Measurements from ENCODE around the gene USP4.
A peak's percentile ranks its signal among the peaks of the same experiment; 100 is the strongest.

Gene USP4

DNA sequence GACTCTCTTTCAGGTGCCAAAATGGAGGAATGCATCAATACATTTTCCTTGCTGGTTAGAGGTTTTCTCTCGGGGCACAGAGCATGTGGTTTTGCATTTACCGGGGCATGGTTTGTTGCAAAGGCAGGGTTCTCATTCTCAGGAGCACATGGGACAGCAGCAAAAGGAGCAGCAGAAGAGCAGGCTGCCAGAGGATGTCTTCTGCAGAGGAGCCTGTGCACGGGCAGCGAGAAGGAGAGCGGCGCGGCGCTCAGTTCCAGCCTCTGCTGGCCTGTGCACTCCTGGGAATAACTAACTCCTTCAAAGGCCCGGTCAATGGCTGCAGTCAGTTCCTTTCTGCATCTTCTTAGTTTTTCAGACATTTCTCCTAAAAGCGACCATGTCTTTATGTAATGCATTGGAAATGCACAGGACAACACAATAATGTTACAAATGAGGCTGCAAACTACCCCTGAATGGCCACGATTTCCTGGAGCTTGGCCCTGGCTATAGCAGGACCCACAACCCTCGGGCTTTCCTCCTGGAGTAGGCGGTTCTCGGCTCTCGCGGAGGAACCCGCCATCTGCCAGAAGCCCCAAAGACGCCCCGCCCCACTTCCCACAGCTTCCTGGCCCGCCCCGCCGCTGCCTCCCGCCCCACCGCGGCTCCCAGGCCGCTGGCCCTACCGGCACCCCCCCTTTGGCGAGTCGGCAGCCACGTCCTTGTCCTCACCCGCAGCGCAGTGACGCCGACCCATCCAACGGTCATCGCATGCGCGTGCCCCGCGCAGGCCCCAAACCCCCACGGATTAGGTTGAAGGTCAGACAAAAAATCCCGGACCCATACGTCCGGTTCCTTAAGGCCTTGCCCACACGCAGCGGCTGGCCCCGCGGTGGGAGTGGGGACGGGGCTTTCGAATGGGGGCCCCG is 63.1 kb downstream of the USP4 start, which contains the start of gene C3orf62:
Gene C3orf62, minus strand, starts transcription at position 758 of the 908 bp plus-strand sequence. Its CDS starts 360 bp downstream, at position 398.
- H3K27ac ChIP-seq (ENCODE audit: low read depth, low read length) = peak within 1 kb of the TSS; percentile 98

DNA sequence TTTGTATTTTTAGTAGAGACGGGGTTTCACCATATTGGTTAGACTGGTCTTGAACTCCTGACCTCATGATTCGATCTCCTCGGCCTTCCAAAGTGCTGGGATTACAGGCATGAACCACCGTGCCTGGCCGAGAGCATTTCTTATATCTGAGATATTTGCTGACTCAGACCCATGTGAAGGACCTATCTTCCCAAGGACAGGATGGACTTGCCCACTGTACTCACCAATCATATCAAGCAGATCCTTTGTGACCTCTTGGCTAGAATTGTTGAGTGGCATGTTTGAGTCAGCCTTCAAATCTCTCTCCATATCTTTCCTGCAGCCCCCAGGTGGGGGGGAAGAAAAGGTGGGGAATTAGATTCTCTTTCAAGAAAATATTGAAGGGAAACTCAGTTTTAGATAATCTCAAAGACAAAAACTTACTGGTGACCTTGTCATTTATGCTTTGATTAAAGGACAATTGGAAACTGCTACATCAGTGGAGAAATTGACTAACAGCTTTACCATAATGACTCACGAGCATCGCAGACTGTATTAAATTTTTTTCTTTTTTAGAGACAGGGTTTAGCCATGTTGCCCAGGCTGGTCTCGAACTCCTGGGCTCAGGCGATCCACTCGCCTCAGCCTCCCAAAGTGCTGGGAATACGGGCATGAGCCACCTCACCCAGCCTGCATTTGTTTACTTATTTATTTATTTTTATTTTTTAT is 65.9 kb downstream of the USP4 start:
- Histone ChIP-seq H3K27me3 (ENCODE audit: control insufficient read depth, insufficient read depth, low read length) (no peaks in the 10 kb centered on the region), H3K27ac (ENCODE audit: low read depth, low read length) (no peak overlapping the region), H3K36me3 (ENCODE audit: control insufficient read depth, insufficient read depth, low read length) (no peaks in the 10 kb centered on the region), H3K9ac (ENCODE audit: low read length) (no peak overlapping the region), H3K4me1 (ENCODE audit: control insufficient read depth, insufficient read depth, low read length) (peaks cover 11% of the 10 kb centered on the region), H3K4me3 (ENCODE audit: low read length) (no peak overlapping the region)

More for the DNA sequence above, 63.1 kb downstream of the USP4 start, which contains the start of gene C3orf62:
- peaks cover 2% of the 10 kb centered on the region for H3K36me3 ChIP-seq (ENCODE audit: control insufficient read depth, insufficient read depth, low read length)
- peak within 1 kb of the TSS; percentile 80 for H3K9ac ChIP-seq (ENCODE audit: low read length)
- H3K4me1 ChIP-seq (ENCODE audit: control insufficient read depth, insufficient read depth, low read length) = peaks cover 11% of the 10 kb centered on the region
- peak within 1 kb of the TSS; percentile 81 for H3K4me3 ChIP-seq (ENCODE audit: low read length)
- H3K27me3 ChIP-seq (ENCODE audit: control insufficient read depth, insufficient read depth, low read length) = no peaks in the 10 kb centered on the region

DNA sequence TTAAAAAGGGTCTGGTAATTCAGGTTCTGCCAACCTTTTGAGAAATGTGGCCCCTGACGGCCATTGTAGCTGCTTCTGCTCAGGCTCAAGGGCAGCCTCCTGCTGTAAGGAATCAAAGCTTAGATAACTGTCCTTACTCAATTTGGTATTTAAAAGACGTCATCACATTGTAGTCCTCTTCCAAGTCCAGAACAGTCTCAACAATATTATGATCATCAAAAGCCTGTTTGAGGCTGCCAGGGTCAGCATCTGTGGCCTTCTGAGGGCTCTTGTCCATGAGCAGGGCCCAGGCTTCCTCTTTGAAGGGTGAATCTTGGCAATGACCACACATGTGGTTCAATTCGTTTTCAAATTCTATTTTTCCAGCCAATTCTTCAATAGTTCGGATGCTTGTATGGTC is 68.8 kb downstream of the USP4 start:
- Histone ChIP-seq H3K36me3 (ENCODE audit: control insufficient read depth, insufficient read depth, low read length) (no peaks in the 10 kb centered on the region), H3K4me3 (ENCODE audit: low read length) (no peak overlapping the region), H3K27me3 (ENCODE audit: control insufficient read depth, insufficient read depth, low read length) (no peaks in the 10 kb centered on the region), H3K27ac (ENCODE audit: low read depth, low read length) (no peak overlapping the region), H3K9ac (ENCODE audit: low read length) (no peak overlapping the region), H3K4me1 (ENCODE audit: control insufficient read depth, insufficient read depth, low read length) (peaks cover 6% of the 10 kb centered on the region)

DNA sequence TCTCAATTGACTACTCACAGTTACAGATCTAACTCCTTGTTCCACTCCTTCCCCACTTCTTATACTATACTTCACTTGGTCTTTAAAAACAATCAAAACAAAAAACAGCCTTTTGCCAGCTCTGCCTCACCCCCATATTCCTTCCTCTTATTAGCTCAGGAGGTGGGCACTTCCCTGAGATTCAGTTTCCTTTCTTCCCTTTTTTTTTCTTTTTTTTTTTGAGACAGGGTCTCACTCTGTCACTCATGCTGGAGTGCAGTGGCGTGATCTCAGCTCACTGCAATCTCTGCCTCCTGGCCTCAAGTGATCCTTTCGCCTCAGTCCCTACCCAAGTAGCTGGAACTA is 69.7 kb downstream of the USP4 start:
- no peaks in the 10 kb centered on the region for H3K36me3 ChIP-seq (ENCODE audit: control insufficient read depth, insufficient read depth, low read length)
- H3K27me3 ChIP-seq (ENCODE audit: control insufficient read depth, insufficient read depth, low read length) = no peaks in the 10 kb centered on the region
- H3K9ac ChIP-seq (ENCODE audit: low read length) = no peak overlapping the region
- H3K4me1 ChIP-seq (ENCODE audit: control insufficient read depth, insufficient read depth, low read length) = peaks cover 2% of the 10 kb centered on the region
- no peak overlapping the region for H3K27ac ChIP-seq (ENCODE audit: low read depth, low read length)
- H3K4me3 ChIP-seq (ENCODE audit: low read length) = no peak overlapping the region

DNA sequence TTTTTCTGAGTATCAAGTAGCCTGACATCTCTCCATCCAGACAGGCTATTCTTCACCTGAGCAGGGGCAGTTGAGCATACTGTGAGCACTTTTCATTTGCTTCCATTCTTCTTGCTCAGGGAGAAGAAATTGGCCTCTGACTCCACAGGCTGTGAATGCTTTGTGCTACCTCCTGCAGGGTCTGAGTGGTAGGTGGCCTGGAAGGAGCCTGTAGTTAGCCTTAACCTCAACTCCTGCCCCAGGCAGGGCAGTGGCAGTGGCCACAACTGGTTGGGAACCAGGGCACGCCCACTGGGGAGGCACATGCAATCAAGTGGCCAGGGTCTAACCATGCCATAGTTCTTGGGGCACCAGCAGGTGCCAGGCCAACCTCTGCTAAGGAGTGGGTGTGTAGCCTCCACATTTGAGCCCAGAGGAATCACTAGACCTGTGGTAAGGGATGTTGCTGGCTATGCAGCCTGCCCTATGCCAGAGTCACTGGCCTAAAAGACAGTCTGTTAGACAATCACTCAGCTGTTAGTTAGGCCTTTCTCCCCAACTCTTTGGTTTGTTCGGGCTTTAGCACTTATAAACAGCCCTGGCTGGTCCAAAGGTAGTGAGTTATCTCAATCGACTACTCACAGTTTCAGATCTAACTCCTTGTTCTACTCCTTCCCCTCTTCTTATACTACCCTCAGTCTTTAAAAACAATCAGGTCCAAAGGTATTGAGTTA is 70.3 kb downstream of the USP4 start:
- H3K27me3 ChIP-seq (ENCODE audit: control insufficient read depth, insufficient read depth, low read length) = no peaks in the 10 kb centered on the region
- H3K27ac ChIP-seq (ENCODE audit: low read depth, low read length) = no peak overlapping the region
- no peaks in the 10 kb centered on the region for H3K36me3 ChIP-seq (ENCODE audit: control insufficient read depth, insufficient read depth, low read length)
- no peak overlapping the region for H3K4me3 ChIP-seq (ENCODE audit: low read length)
- H3K4me1 ChIP-seq (ENCODE audit: control insufficient read depth, insufficient read depth, low read length) = peaks cover 2% of the 10 kb centered on the region
- H3K9ac ChIP-seq (ENCODE audit: low read length) = no peak overlapping the region

DNA sequence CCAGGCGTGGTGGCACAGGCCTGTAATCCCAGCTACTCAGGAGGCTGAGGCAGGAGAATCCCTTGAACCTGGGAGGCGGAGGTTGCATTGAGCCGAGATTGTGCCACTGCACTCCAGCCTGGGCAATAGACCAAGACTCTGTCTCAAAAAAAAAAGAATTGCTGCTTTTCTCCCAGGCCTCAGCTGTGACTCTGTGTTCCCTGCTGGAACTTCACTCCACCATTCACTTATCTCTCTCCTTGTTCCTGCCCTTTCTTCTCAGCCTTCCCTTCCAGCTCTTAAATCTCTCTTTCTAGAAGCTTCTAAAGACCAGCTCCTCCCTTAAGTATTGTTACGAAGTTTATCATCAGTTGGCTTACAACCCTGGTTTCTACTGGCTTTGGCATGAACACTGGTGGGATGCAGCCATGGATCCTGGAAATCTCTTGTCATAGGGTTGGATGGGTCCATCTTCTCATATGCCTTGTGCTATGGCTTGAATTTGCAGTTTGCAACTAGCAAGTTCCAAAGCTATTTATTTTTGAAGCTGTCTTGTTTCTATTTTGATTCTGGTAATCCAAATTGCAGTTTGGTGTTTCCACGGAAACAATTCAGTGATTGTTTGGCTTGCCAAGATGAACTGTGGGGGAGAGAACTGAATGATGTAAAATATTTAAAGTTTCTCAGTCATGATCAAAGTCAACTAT is 73.3 kb downstream of the USP4 start:
- Histone ChIP-seq H3K27me3 (ENCODE audit: control insufficient read depth, insufficient read depth, low read length) (no peaks in the 10 kb centered on the region), H3K36me3 (ENCODE audit: control insufficient read depth, insufficient read depth, low read length) (no peaks in the 10 kb centered on the region), H3K4me1 (ENCODE audit: control insufficient read depth, insufficient read depth, low read length) (peaks cover 2% of the 10 kb centered on the region), H3K9ac (ENCODE audit: low read length) (no peak overlapping the region), H3K4me3 (ENCODE audit: low read length) (no peak overlapping the region), H3K27ac (ENCODE audit: low read depth, low read length) (no peak overlapping the region)

DNA sequence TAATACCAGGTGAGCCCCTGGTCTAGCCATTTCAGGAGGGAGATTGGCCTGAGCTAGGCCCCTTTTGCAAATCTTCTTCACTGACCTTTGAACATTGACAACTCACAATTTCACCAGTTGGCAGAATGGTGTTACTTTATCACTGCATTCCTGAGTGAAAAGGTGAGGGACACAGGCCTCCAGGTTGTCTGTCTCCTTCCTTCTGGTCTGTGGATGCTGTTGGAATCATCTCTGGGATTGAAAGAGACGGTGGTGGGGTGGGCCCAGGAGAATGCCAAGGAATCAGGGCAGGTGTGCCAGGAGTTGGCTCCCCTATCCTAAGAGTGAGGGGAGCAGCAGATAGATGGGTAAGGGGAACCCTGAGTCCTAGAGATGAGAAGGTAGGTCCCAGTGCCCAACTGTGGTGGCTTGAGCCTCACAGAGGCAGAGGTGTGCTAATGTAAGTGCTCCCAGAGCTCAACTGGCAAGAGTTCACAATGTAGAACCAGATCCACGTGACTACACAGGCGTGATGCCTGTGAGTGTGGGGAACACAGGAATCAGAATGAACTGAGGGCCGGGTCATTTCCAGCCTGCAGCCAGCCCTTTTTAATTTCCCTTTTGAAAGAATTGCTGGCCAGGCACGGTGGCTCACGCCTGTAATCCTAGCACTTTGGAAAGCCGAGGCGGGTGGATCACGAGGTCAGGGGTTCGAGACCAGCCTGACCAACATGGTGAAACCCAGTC is 74.0 kb downstream of the USP4 start:
- Histone ChIP-seq H3K36me3 (ENCODE audit: control insufficient read depth, insufficient read depth, low read length) (no peaks in the 10 kb centered on the region), H3K27ac (ENCODE audit: low read depth, low read length) (no peak overlapping the region), H3K4me1 (ENCODE audit: control insufficient read depth, insufficient read depth, low read length) (peaks cover 2% of the 10 kb centered on the region), H3K4me3 (ENCODE audit: low read length) (no peak overlapping the region), H3K9ac (ENCODE audit: low read length) (no peak overlapping the region), H3K27me3 (ENCODE audit: control insufficient read depth, insufficient read depth, low read length) (no peaks in the 10 kb centered on the region)

DNA sequence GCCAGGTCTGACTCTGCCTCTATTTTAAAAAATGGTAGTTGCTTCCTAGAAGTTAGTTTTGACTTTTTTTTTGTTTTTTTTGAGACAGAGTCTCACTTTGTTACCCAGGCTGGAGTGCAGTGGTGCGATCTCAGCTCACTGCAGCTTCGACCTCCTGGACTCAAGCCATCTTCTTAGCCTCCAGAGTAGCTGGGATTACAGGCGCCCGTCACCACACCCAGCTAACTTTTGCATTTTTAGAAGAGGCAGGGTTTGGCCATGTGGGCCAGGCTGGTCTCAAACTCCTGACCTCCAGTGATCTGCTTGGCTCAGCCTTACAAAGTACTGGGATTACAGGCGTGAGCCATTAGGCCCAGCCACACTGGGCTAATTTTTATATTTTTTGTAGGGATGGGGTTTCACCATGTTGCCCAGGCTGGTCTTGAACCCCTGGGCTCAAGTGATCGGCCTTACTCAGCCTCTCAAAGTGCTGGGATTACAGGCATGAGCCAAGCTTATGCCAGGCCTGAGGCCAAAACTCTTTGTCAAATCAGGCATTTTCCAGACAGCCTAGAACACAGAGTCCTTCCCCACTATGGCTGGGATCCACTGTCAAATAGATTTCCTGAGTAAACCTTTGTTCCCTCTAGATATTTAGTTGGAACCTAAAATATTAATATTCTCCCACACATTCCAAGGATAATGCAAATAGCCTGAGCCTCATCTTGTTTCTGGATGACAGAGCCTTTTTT is 76.5 kb downstream of the USP4 start:
- H3K4me3 ChIP-seq (ENCODE audit: low read length) = no peak overlapping the region
- H3K27me3 ChIP-seq (ENCODE audit: control insufficient read depth, insufficient read depth, low read length) = no peaks in the 10 kb centered on the region
- H3K9ac ChIP-seq (ENCODE audit: low read length) = no peak overlapping the region
- H3K4me1 ChIP-seq (ENCODE audit: control insufficient read depth, insufficient read depth, low read length) = peaks cover 2% of the 10 kb centered on the region
- H3K27ac ChIP-seq (ENCODE audit: low read depth, low read length) = peak overlapping the region; percentile 30
- no peaks in the 10 kb centered on the region for H3K36me3 ChIP-seq (ENCODE audit: control insufficient read depth, insufficient read depth, low read length)

DNA sequence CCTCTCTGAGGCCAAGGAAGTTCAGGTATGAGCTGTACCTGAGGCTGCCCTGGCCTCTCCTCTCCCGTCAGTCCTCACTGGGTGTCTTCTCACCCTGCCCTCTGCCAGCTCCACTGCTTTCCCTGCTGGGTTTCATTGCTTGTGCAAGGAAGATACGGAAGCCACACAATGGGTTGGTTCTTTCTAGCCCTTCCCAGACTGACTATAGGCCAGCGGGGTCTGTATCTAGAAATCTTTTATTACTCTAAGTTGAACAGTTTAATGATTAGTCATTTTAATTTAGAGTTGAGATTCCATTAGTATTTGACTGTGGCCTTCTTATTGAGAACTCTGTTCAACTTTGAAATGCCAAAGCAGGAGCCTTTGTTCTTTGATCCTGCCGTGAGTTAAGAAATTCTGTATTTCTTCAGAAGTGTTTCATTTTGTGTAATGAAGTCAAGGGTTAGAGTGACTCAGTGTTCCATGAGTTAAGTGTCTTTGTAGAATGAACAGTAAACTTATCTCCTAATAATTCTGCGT is 79.0 kb downstream of the USP4 start:
- Histone ChIP-seq H3K4me1 (ENCODE audit: control insufficient read depth, insufficient read depth, low read length) (peaks cover 10% of the 10 kb centered on the region), H3K36me3 (ENCODE audit: control insufficient read depth, insufficient read depth, low read length) (no peaks in the 10 kb centered on the region), H3K27me3 (ENCODE audit: control insufficient read depth, insufficient read depth, low read length) (no peaks in the 10 kb centered on the region), H3K4me3 (ENCODE audit: low read length) (no peak overlapping the region), H3K27ac (ENCODE audit: low read depth, low read length) (no peak overlapping the region), H3K9ac (ENCODE audit: low read length) (no peak overlapping the region)

DNA sequence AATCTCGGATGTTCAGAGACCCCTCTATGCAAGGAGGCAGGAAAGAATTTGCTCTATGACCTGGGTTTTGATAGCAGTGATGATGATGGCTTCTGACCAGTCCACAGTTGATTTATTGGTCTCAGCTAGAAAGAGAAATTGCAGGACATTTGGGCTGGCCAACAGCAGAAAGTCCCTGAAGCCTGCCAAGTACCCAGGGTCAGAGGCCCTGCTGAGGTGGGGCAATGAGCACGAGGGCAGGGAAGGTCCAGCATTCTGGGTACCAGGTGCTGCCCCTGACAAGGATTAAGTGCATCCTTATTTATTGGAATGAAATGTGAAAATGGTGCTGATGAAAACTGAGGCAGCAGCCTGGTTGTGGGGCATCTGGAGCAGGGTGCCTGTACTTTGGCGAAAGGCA is 82.7 kb downstream of the USP4 start:
- Histone ChIP-seq H3K4me3 (ENCODE audit: low read length) (no peak overlapping the region), H3K36me3 (ENCODE audit: control insufficient read depth, insufficient read depth, low read length) (no peaks in the 10 kb centered on the region), H3K4me1 (ENCODE audit: control insufficient read depth, insufficient read depth, low read length) (peaks cover 11% of the 10 kb centered on the region), H3K9ac (ENCODE audit: low read length) (no peak overlapping the region), H3K27ac (ENCODE audit: low read depth, low read length) (peak overlapping the region; percentile 7), H3K27me3 (ENCODE audit: control insufficient read depth, insufficient read depth, low read length) (no peaks in the 10 kb centered on the region)

Data from rectal smooth muscle tissue (tissue), 1 donor.